ENCODE results near the gene LPP. TPM values are rescaled to one million over a fixed set of nuclear protein-coding genes. Genes with fewer than 3 reads are reported as not detected.

The LPP gene
- total and polyA plus RNA-seq, 2 of the 4 experiments (the other 2 are of a cell fraction) = 16.0 to 130 TPM

GRCh38 chr3:188321258-188321657, 167.3 kb downstream of the LPP start:
- intact Hi-C loops (cut with micrococcal nuclease) (no loop called here), dilution Hi-C loops (cut with HindIII; ENCODE audit: low sequenced_read_pairs, unreplicated experiment) (loop anchor here (25.0 kb wide), 1 partner anchor 584 kb away; the partner anchor contains the start of gene BCL6), in situ Hi-C loops (cut with MboI; ENCODE audit: low sequenced_read_pairs) (no loop called here)
- Histone ChIP-seq H4K20me1 (ENCODE audit: insufficient read depth, low read length) (peaks cover 55% of the 10 kb centered on the region), H4K91ac (ENCODE audit: insufficient read depth, low read depth, low read length) (no peak overlapping the region), H4K5ac (ENCODE audit: low read depth, low read length) (no peak overlapping the region), H3K56ac (ENCODE audit: extremely low read depth, insufficient read depth, low read length) (no peak overlapping the region), H2BK20ac (ENCODE audit: low read depth, low read length) (peak overlapping the region; percentile 56), H3K9ac (ENCODE audit: low read depth, low read length) (no peak overlapping the region), H3K4me3 (ENCODE audit: insufficient read depth, low read depth, low read length) (no peak overlapping the region), H2BK5ac (ENCODE audit: low read depth, low read length, poor library complexity, severe bottlenecking) (peak overlapping the region; percentile 70), H3K9me3 (ENCODE audit: control insufficient read depth, insufficient read depth, low read length) (no peaks in the 10 kb centered on the region), H3K9me1 (ENCODE audit: insufficient read depth, low read length) (peaks cover 24% of the 10 kb centered on the region), H3K79me1 (ENCODE audit: low read depth in 1 of 2, low read length in 2 of 2) (peaks cover 61 to 89% of the 10 kb centered on the region in 2 experiments), H3K23ac (ENCODE audit: low read depth, low read length) (peak overlapping the region; percentile 72; the same call in 1 of the 2 replicates), H2AK5ac (ENCODE audit: low read depth, low read length) (peak overlapping the region; percentile 59; the same call in 1 of the 2 replicates), H3K4me1 (ENCODE audit: control insufficient read depth, insufficient read depth, low read length) (peaks cover 15% of the 10 kb centered on the region), H3K14ac (replicated peaks; ENCODE audit: low read depth, low read length) (peak overlapping the region; percentile 69), H3K27me3 (ENCODE audit: control insufficient read depth, insufficient read depth, low read length) (no peaks in the 10 kb centered on the region), H3K4me2 (ENCODE audit: low read depth, low read length) (no peak overlapping the region), H3K27ac (ENCODE audit: insufficient read depth, low read length) (no peak overlapping the region), H2BK15ac (ENCODE audit: low read depth, low read length) (peak overlapping the region; percentile 42; the same call in 1 of the 3 replicates), H2BK120ac (ENCODE audit: low read depth, low read length) (peak overlapping the region; percentile 58; the same call in 1 of the 2 replicates), H3K4ac (ENCODE audit: low read depth, low read length) (peak overlapping the region; percentile 74), H2AFZ (replicated peaks; ENCODE audit: low read length, poor library complexity) (no peak overlapping the region), H4K8ac (ENCODE audit: low read depth in 2 of 2, low read length in 2 of 2) (peak overlapping the region in 1 of 2 experiments; percentile 27; a peak in 1 of 4 replicates), H3K36me3 (ENCODE audit: control insufficient read depth, insufficient read depth, low read length) (peaks cover 4% of the 10 kb centered on the region), H2AK9ac (replicated peaks; ENCODE audit: low read depth, low read length, poor library complexity) (peak overlapping the region; percentile 34), H3K18ac (ENCODE audit: low read depth, low read length) (peak overlapping the region; percentile 30; the same call in 1 of the 2 replicates)
- ChIA-PET POLR2A (ENCODE audit: unreplicated experiment) (no interaction called here), CTCF (no interaction called here)
- ATAC-seq (ENCODE audit: low read depth) (no peak), DNase-seq (no peak)
- no peak for TF ChIP-seq MXI1 (IDR thresholded peaks at IDR 0.05; ENCODE audit: borderline replicate concordance, low read depth, low read length)
- TF ChIP-seq RCOR1 (IDR thresholded peaks at IDR 0.05; ENCODE audit: insufficient replicate concordance, low read length) = no peak
- TF ChIP-seq POLR2A (IDR thresholded peaks at IDR 0.05; ENCODE audit: low read depth, low read length) = no peak
- TF ChIP-seq CHD1 (IDR thresholded peaks at IDR 0.05; ENCODE audit: low read depth, low read length) = no peak
- TF ChIP-seq CEBPB (IDR thresholded peaks at IDR 0.05; ENCODE audit: low read depth, low read length) = no peak
- no peak for TF ChIP-seq BHLHE40 (IDR thresholded peaks at IDR 0.05; ENCODE audit: low read depth, low read length)
- TF ChIP-seq FOS (IDR thresholded peaks at IDR 0.05; ENCODE audit: low read depth, low read length) = no peak
- TF ChIP-seq USF2 (IDR thresholded peaks at IDR 0.05; ENCODE audit: low read depth, low read length) = no peak
- TF ChIP-seq ELK1 (IDR thresholded peaks at IDR 0.05; ENCODE audit: borderline replicate concordance, low read depth, low read length) = no peak
- TF ChIP-seq MAZ (IDR thresholded peaks at IDR 0.05; ENCODE audit: borderline replicate concordance, low read depth, low read length) = no peak
- TF ChIP-seq SMC3 (IDR thresholded peaks at IDR 0.05; ENCODE audit: low read depth, low read length) = no peak
- TF ChIP-seq MAFK (IDR thresholded peaks at IDR 0.05; ENCODE audit: low read depth, low read length) = no peak
- no peak for TF ChIP-seq RAD21 (IDR thresholded peaks at IDR 0.05; ENCODE audit: low read length)
- no peak for TF ChIP-seq NFE2L2 (IDR thresholded peaks at IDR 0.05; ENCODE audit: low read depth, low read length)
- TF ChIP-seq CTCF (conservative IDR thresholded peaks at IDR 0.05; ENCODE audit: low read depth, low read length) = no peak
- no peak for TF ChIP-seq RFX5 (IDR thresholded peaks at IDR 0.05; ENCODE audit: low read depth, low read length)
- BruUV-seq (replicated peaks) = no TSS peak
